Heart left ventricle (tissue), 16 donors: ENCODE results near the gene RBM47. TPM values are rescaled to one million over a fixed set of nuclear protein-coding genes. Genes with fewer than 3 reads are reported as not detected.

Experiments
- ATAC-seq, 4 donors: fragments of 200-7000 bp; cut with Tn5 transposase; one replicate each; pipeline ENCODE4 v1.9.1; 2020 to 2022; ENCODE audit warnings: moderate library complexity in 4 of 4, mild to moderate bottlenecking in 3 of 4, moderate number of reproducible peaks in 1 of 4
- DNase-seq, 5 donors: peaks; one replicate each; pipeline ENCODE4 v3.0.0-alpha.2; 2020
- H3K27ac ChIP-seq, 12 donors: fragments of 200-600 bp; sonication (generic) in 4 of 12; one replicate each; pipeline versions ENCODE4 v1.5.0 to v1.8.0; 2016 to 2022; ENCODE audit warnings: mild to moderate bottlenecking in 2 of 12
- H3K27me3 ChIP-seq, 9 donors: fragments of 200-600 bp; sonication (generic) in 2 of 9; one replicate each; pipeline versions ENCODE4 v1.5.1 to v1.8.0; 2016 to 2022; ENCODE audit warnings: mild to moderate bottlenecking in 3 of 9
- H3K36me3 ChIP-seq, 9 donors: fragments of 200-600 bp; sonication (generic) in 2 of 9; one replicate each; pipeline versions ENCODE4 v1.5.0 to v1.8.0; 2018 to 2022; ENCODE audit warnings: mild to moderate bottlenecking in 2 of 9
- H3K4me1 ChIP-seq, 12 donors: fragments of 200-600 bp; sonication (generic) in 4 of 12; one replicate each; pipeline versions ENCODE4 v1.5.0 to v1.8.0; 2016 to 2022; ENCODE audit warnings: mild to moderate bottlenecking in 3 of 12
- H3K4me3 ChIP-seq, 12 donors: fragments of 200-600 bp; sonication (generic) in 4 of 12; one replicate each; pipeline versions ENCODE4 v1.5.0 to v1.8.0; 2017 to 2022; ENCODE audit warnings: mild to moderate bottlenecking in 9 of 12, moderate library complexity in 4 of 12
- H3K9me3 ChIP-seq, 12 donors: fragments of 200-600 bp; sonication (generic) in 4 of 12; one replicate each; pipeline versions ENCODE4 v1.5.0 to v1.8.0; 2016 to 2022; ENCODE audit warnings: mild to moderate bottlenecking in 1 of 12
- CTCF ChIP-seq, 12 donors: fragments of 200-600 bp; sonication (generic) in 4 of 12; IDR thresholded peaks; one replicate each; pipeline versions ENCODE4 v1.5.0 to v1.8.0; 2018 to 2022; ENCODE audit warnings: antibody characterized with exemption in 12 of 12, mild to moderate bottlenecking in 5 of 12
- POLR2A ChIP-seq, 2 donors: fragments of 450-650 bp; IDR thresholded peaks; one replicate each; pipeline ENCODE4 v1.6.1; 2017; ENCODE audit warnings: antibody characterized with exemption in 2 of 2, mild to moderate bottlenecking in 2 of 2, moderate library complexity in 2 of 2
- WGBS, 4 donors: extraction: QIAGEN DNeasy Blood & Tissue Kit in 2 of 4; methylation state at CpG; one replicate each; pipeline versions ENCODE4 v1.1.5 to v1.1.7; 2013 to 2018; 5-methylcytosine and 5-hydroxymethylcytosine counted together
- intact Hi-C, 10 donors: fragments of 100-400 bp; cut with DNase I; formaldehyde crosslinking; loops; one replicate each; pipeline versions ENCODE4 v1.11.1 to v1.14.2; 2022
- polyA plus RNA-seq, 2 donors: library from polyadenylated mRNA; stranded (reverse); fragments of 200-250 nt; gene quantifications; one replicate each; pipeline ENCODE4 v1.2.3, GENCODE V29; 2013
- total RNA-seq, 9 donors: library from RNA; depleted of rRNA in 2 of 9; stranded (reverse); fragments of >200 nt in 2 of 9; fragmentation: NEBNext Ultra II Directional in 3 of 9; extraction: Animal tissue kit (Norgen Biotek cat#: 25700) in 3 of 9; gene quantifications; one replicate each; pipeline versions ENCODE4 v1.1.0 to v1.2.4, GENCODE V29; 2016 to 2023
- donor health status: ischemic (EF 13 %, LVEDD 7.1; RV severe dilation, severe dysfunction).
- donor health status: healthy with polysubstance abuse.
- donor health status: DM: no; HTN: yes; CAD: no.
- donor health status: DM: no; HTN: no; CAD: no.
- donor health status: ischemic (EF 25% LVEDD 6.9; RV normal size, moderate dysfunction).
- donor health status: ischemic (EF 25% LVEDD 5.7; RV mildly dilated, moderate dysfunction).
- donor health status: healthy.
- donor health status: DM: yes; HTN: yes; CAD: no.
- donor health status: ischemic (EF 35%, LVEDD 5.7; RV mildly dilated, moderate dysfunction).
- donor health status: nonischemic (EF 11% LVEDD 7.7; RV severe dilation, severe dysfunction).
- donor health status: DM: yes; HTN: yes; CAD: no.
- donor health status: PGD.
- donor health status: ischemic (EF 29% LVEDD 5.4; RV normal size, mild dysfunction).
- donor health status: nonischemic (EF 23%, LVEDD 6.1; RV moderate dilation, normal function).

The RBM47 gene
- total and polyA plus RNA-seq, 11 donors: 0.50 to 29.9 (median 3.5) TPM

- peak; percentile 5 to 81 (median 72) for ATAC-seq
- WGBS, 4 donors: 76 to 79% (median 78%) methylated on average over 13 of the region's 13 CpGs
- Histone ChIP-seq H3K27ac (peak overlapping the region in 3 of 12 donors; percentile 10 to 70 (median 41)), H3K4me3 (no peak overlapping the region), H3K27me3 (peaks cover 0 to 25% (median 6%) of the 10 kb centered on the region in 9 donors), H3K4me1 (peaks cover 0 to 51% (median 0%) of the 10 kb centered on the region in 12 donors), H3K36me3 (no peaks in the 10 kb centered on the region), H3K9me3 (no peaks in the 10 kb centered on the region)
- intact Hi-C loops: no loop called here
- peak in 4 of 5 donors; percentile 48 to 64 (median 60) for DNase-seq
- no peak for TF ChIP-seq CTCF (IDR thresholded peaks at IDR 0.05)
- no peak for TF ChIP-seq POLR2A (IDR thresholded peaks at IDR 0.05)
Measured at GRCh38 chr4:40621592-40622512, 7.8 kb downstream of the RBM47 start.

GRCh38 chr4:40621229-40621591 is 8.5 kb downstream of the RBM47 start:
- H3K9me3 ChIP-seq: no peaks in the 10 kb centered on the region
- DNase-seq (no peak), ATAC-seq (no peak)
- no peak for TF ChIP-seq POLR2A (IDR thresholded peaks at IDR 0.05)
- no peak for TF ChIP-seq CTCF (IDR thresholded peaks at IDR 0.05)
- 72 to 74% (median 73%) methylated on average over 4 of the region's 4 CpGs for WGBS, 4 donors
- H3K27me3 ChIP-seq: peaks cover 0 to 18% (median 2%) of the 10 kb centered on the region in 9 donors
- intact Hi-C loops: no loop called here
- peak overlapping the region in 3 of 12 donors; percentile 10 to 70 (median 41) for H3K27ac ChIP-seq
- H3K36me3 ChIP-seq: no peaks in the 10 kb centered on the region
- H3K4me3 ChIP-seq: no peak overlapping the region
- H3K4me1 ChIP-seq: peaks cover 0 to 48% (median 0%) of the 10 kb centered on the region in 12 donors

GRCh38 chr4:40619600-40619999 is 10.1 kb downstream of the RBM47 start:
- no peak for ATAC-seq
- no peaks in the 10 kb centered on the region for H3K9me3 ChIP-seq
- peaks cover 0 to 9% (median 0%) of the 10 kb centered on the region in 9 donors for H3K27me3 ChIP-seq
- peaks cover 0 to 45% (median 0%) of the 10 kb centered on the region in 12 donors for H3K4me1 ChIP-seq
- intact Hi-C loops: no loop called here
- no peak overlapping the region for H3K4me3 ChIP-seq
- WGBS, 4 donors: 87 to 95% (median 91%) methylated on average over 11 of the region's 11 CpGs
- no peak overlapping the region for H3K27ac ChIP-seq
- H3K36me3 ChIP-seq: peaks cover 0 to 4% (median 0%) of the 10 kb centered on the region in 9 donors
- DNase-seq: no peak
- TF ChIP-seq CTCF (IDR thresholded peaks at IDR 0.05): no peak
- TF ChIP-seq POLR2A (IDR thresholded peaks at IDR 0.05): no peak

- Histone ChIP-seq H3K27ac (no peak overlapping the region), H3K36me3 (peaks cover 0 to 5% (median 0%) of the 10 kb centered on the region in 9 donors), H3K27me3 (peaks cover 0 to 3% (median 0%) of the 10 kb centered on the region in 9 donors), H3K4me1 (peaks cover 0 to 58% (median 0%) of the 10 kb centered on the region in 12 donors), H3K4me3 (no peak overlapping the region), H3K9me3 (no peaks in the 10 kb centered on the region)
- 81 to 89% (median 83%) methylated on average over 2 of the region's 2 CpGs for WGBS, 4 donors
- ATAC-seq: no peak
- no peak for DNase-seq
- intact Hi-C loops: no loop called here
- TF ChIP-seq CTCF (IDR thresholded peaks at IDR 0.05) (no peak), POLR2A (IDR thresholded peaks at IDR 0.05) (no peak)
Measured at GRCh38 chr4:40617872-40618271, 11.8 kb downstream of the RBM47 start.
